GM19193 (cell line): ENCODE results near the gene GPC3.

Source experiments
- POLR2A ChIP-seq: IDR thresholded peaks from 4 replicates; pipeline ENCODE4 v1.6.1; 2011; ENCODE audit not compliant: insufficient read depth, insufficient read length; ENCODE audit errors: extremely low read depth

The GPC3 gene

DNA sequence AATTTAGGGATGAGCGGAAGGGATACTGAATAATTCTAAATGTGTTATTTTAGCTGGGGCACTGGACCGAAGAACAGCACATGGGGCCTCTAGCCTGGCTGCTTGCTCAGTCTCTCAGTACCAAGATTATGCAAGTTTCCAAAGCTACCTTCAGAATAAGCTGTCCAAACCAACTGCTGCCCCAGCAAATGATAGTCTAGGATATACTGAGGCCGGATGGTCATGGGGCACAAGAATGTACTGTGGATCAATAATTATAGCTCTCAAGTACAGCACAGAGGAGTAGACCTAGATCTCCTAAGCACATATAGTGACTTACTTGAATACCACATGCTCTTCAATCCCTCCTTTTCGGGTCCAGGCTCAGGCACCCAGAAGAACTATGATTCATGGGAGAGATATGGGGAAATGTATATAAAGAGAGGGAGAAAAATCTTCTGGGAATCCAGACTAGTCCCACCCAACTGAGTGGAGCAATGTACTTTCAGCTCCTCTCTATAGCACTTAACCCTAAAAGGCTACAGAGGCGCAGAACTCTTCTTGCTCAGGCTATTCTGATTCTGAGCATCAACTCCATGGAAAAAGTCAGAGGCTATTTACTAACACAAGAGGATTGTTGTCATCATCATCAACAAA is 409.8 kb downstream of the GPC3 start:
- no peak for TF ChIP-seq POLR2A

- TF ChIP-seq POLR2A, result no peak
These were observed 410.7 kb downstream of the GPC3 start for GRCh38 chrX:133574716-133575115.

GRCh38 chrX:133570549-133570948 is 414.8 kb downstream of the GPC3 start:
- TF ChIP-seq POLR2A, result no peak

DNA sequence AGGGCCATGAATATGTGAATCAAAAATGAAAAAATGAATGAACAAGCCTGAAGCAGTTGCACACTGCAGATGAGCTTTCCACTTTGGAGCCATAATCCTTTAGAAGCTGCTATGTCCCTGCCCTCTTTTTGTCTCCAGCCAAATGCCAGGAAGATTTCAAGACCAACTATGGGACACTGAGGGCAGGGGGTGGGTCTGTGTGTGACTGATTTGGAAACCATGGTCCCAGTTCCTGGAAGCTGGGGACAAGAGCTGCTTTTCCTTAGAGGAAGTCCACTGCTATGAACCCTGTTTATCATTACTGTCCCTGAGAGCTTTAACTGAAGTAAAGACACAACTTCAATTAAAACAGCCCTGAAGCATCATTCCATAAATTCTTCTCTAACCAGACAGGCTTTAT is 416.2 kb downstream of the GPC3 start:
- no peak for TF ChIP-seq POLR2A

DNA sequence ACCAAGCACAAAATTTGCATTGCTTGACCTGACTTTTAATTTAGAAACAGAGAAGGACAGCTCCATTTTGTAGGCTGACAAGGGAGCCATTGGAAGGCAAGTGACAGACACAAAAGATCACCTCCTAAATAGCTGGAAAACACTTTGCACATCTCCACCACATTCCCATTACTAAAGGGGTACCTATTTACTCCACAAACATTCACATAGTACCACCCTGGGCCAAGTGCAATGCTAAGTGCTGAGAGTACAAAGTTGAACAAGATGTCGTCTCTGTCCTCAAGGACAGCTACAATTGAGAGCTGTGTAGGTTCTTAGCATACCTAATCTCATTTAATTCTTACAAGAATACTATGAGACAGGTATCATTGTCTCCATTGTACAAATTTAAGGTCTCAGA is 417.3 kb downstream of the GPC3 start:
- no peak for TF ChIP-seq POLR2A

- TF ChIP-seq POLR2A, result no peak
These were observed 418.5 kb downstream of the GPC3 start for GRCh38 chrX:133566876-133567275.

- TF ChIP-seq POLR2A, result no peak
These were observed 421.7 kb downstream of the GPC3 start for GRCh38 chrX:133563705-133564104.

DNA sequence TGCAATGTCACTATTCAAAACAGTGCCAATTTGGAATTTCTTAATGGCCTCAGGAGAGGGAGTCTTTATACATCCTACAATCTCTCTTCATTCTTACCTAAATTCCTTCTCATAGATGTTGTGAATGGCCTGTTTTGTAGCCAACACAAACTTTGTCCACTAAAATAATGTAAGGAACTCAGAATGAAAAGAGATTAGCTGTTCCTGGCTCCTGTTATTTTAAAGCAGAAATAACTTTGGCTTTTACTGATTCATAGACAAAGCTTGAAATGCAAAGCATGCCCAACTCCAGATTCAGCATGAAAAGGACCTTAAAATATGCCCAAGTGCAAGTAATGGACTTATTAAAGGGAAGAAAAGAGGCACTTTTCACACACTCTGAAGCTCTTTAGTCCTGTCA is 424.1 kb downstream of the GPC3 start:
- TF ChIP-seq POLR2A, result no peak

GRCh38 chrX:133559909-133560308 is 425.5 kb downstream of the GPC3 start:
- no peak for TF ChIP-seq POLR2A

GRCh38 chrX:133555782-133556458 is 429.5 kb downstream of the GPC3 start:
- no peak for TF ChIP-seq POLR2A

GRCh38 chrX:133550665-133551485 is 434.5 kb downstream of the GPC3 start:
- no peak for TF ChIP-seq POLR2A

- no peak for TF ChIP-seq POLR2A
These were observed 436.0 kb downstream of the GPC3 start for GRCh38 chrX:133549295-133549933.

DNA sequence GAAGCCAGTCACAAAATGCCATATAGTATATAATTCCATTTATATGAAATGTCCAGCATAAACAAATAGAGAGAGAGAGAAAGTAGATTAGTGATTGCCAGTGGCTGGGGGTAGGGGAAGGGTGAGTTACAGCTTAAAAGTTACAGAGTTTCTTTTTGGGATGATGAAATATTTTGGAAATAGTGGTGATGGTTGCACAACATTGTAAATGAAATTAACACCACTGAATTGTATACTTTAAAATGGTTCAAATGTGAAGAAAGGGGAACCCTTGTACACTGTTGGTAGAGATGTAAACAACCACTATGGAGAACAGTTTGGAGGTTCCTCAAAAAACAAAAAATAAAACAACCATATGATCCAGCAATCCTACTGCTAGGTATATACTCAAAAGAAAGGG is 439.0 kb downstream of the GPC3 start:
- TF ChIP-seq POLR2A, result no peak

- no peak for TF ChIP-seq POLR2A
These were observed 440.6 kb downstream of the GPC3 start for GRCh38 chrX:133544778-133545177.

- TF ChIP-seq POLR2A, result no peak
These were observed 441.3 kb downstream of the GPC3 start for GRCh38 chrX:133544115-133544514.
